IPS-18c (cell line): ENCODE data around the gene NOL4L.
"Not testable (repeated sequence)": the region's sequence is repeated elsewhere in the genome, so short reads cannot be mapped to it uniquely, and the experiment has no call there.

ENCODE experiments used
- H3K4me3 ChIP-seq: 2 replicates; pipeline ENCODE4 v1.7.0; 2013; ENCODE audit warnings: low read depth, mild to moderate bottlenecking, low read length, moderate library complexity; ENCODE audit not compliant: insufficient read depth
- H3K9me3 ChIP-seq: one replicate; pipeline ENCODE4 v1.6.1; 2013; ENCODE audit warnings: mild to moderate bottlenecking, low read length, moderate library complexity; ENCODE audit not compliant: control insufficient read depth, insufficient read depth

The NOL4L gene

DNA sequence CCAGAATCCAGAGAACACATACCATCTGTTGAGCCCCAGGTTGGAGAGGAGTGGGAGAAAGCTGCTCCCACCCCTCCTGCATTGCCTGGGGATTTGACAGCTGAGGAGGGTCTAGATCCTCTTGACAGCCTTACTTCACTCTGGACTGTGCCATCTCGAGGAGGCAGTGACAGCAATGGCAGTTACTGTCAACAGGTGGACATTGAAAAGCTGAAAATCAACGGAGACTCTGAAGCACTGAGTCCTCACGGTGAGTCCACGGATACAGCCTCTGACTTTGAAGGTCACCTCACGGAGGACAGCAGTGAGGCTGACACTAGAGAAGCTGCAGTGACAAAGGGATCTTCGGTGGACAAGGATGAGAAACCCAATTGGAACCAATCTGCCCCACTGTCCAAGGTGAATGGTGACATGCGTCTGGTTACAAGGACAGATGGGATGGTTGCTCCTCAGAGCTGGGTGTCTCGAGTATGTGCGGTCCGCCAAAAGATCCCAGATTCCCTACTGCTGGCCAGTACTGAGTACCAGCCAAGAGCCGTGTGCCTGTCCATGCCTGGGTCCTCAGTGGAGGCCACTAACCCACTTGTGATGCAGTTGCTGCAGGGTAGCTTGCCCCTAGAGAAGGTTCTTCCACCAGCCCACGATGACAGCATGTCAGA, 149.6 kb downstream of the NOL4L start:
- Histone ChIP-seq H3K4me3 (no peak overlapping the region), H3K9me3 (no peaks in the 10 kb centered on the region)

DNA sequence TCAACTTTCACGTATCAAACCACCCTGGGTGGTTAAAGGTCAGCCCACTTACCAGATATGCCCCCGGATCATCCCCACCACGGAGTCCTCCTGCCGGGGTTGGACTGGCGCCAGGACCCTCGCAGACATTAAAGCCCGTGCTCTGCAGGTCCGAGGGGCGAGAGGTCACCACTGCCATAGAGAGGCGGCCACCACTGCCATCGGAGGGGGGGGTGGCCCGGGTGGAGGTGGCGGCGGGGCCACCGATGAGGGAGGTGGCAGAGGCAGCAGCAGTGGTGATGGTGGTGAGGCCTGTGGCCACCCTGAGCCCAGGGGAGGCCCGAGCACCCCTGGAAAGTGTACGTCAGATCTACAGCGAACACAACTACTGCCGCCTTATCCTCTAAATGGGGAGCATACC, 150.7 kb downstream of the NOL4L start:
- Histone ChIP-seq H3K4me3 (no peak overlapping the region), H3K9me3 (no peaks in the 10 kb centered on the region)

DNA sequence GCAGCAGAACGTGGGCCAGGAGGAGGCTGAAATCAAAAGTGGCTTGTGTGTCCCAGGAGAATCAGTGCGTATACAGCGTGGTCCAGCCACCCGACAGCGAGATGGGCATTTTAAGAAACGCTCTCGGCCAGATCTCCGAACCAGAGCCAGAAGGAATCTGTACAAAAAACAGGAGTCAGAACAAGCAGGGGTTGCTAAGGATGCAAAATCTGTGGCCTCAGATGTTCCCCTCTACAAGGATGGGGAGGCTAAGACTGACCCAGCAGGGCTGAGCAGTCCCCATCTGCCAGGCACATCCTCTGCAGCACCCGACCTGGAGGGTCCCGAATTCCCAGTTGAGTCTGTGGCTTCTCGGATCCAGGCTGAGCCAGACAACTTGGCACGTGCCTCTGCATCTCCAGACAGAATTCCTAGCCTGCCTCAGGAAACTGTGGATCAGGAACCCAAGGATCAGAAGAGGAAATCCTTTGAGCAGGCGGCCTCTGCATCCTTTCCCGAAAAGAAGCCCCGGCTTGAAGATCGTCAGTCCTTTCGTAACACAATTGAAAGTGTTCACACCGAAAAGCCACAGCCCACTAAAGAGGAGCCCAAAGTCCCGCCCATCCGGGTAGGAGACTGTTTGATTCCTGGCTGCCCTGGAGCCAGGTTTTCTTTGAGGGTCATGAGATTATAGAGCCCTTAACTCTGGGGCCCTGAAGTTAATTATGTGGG, 151.7 kb downstream of the NOL4L start:
- Histone ChIP-seq H3K9me3 (no peaks in the 10 kb centered on the region), H3K4me3 (no peak overlapping the region)

DNA sequence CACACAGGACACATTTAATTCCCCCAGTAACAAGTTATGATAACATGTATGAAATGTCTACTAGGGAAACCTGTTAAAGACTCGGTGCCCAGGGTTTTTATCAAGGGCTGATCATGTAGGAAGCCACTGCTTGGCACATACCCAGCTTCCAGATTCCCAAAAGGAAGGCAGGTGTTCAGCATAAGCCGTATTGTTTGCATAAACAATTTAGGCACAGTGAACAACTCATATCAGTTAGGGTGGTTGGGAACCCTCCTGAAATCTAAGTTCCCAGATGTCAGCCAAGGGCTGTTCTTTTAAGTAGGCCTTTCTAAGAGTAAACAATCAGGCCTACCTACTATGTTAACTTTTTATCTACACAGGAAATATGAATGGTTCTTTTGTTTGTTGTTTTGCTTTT, 152.9 kb downstream of the NOL4L start:
- Histone ChIP-seq H3K4me3 (no peak overlapping the region), H3K9me3 (no peaks in the 10 kb centered on the region)

DNA sequence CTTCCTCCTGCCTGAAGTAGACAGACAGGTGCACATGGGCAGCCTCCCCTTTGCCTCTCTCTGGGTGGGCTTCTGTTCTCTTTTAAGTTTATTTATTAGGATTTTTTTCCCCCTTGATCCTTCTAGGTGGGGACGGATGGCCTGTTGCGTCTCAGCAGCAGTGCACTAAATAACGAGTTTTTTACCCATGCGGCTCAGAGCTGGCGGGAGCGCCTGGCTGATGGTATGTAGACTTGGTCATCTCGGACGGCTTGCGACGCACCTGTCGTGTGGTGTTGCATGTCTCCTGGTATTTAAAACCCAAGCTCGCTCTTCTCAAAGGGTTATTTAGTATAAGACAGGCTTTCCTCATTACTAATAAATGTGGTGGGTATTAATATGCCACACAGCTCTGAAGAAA, 153.7 kb downstream of the NOL4L start:
- no peaks in the 10 kb centered on the region for H3K9me3 ChIP-seq
- no peak overlapping the region for H3K4me3 ChIP-seq

DNA sequence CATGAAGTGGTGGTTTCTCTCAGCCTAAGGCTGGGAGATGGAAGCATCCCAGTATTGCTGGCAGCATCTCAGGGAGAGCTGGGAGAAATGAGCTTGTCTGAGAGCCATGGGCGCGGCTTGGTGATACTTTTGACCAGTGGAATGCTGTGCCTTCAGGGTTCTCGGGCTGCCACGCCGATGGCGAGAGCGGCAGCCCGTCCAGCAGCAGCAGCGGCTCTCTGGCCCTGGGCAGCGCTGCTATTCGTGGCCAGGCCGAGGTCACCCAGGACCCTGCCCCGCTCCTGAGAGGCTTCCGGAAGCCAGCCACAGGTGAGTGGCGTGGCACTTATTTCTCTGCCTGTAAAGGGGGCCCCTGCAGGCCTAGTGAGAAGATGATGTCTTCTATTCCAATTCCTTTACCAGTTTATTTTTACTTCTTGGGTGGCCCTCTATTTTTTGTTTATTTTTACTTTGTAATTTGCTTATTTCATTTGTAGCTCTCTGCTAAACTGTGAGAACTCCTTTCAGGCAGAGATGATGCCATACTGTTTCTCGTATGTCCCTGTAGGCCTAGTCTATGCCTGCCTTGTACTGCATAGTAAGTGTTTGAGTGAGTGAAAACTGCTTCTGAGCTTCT, 155.3 kb downstream of the NOL4L start:
- H3K9me3 ChIP-seq = no peaks in the 10 kb centered on the region
- H3K4me3 ChIP-seq = no peak overlapping the region

DNA sequence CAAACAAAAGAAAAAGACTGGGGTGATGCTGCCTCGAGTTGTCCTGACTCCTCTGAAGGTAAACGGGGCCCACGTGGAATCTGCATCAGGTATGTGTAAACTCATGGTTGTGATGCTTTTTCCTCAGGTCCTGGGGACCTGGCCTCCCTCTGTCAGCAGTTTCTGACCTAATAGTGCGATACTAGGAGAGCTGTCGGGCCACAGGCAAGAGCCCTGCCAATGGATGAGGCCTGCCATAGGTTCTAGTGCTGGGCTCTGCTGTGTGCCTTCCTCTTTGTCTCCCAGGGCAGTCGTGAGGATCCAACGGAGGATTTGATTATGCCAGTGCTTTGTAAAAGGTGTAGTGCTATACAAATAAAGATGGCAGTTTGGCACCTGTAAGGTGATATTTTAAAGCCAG, 155.8 kb downstream of the NOL4L start:
- H3K4me3 ChIP-seq = no peak overlapping the region
- no peaks in the 10 kb centered on the region for H3K9me3 ChIP-seq

DNA sequence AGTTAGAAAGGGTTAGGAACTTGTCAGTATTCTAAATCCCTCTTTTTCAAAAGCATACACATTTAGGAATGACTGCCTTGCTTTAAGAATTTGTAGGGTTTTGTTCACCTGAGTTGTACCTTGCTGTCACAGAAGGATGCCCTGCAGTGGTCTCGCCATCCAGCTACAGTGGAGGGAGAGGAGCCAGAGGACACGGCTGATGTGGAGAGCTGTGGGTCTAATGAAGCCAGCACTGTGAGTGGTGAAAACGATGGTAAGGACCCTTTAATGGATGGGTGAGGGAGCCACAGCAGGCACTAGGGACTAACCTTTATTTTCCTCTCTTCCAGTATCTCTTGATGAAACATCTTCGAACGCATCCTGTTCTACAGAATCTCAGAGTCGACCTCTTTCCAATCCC, 157.1 kb downstream of the NOL4L start:
- Histone ChIP-seq H3K9me3 (no peaks in the 10 kb centered on the region), H3K4me3 (no peak overlapping the region)

DNA sequence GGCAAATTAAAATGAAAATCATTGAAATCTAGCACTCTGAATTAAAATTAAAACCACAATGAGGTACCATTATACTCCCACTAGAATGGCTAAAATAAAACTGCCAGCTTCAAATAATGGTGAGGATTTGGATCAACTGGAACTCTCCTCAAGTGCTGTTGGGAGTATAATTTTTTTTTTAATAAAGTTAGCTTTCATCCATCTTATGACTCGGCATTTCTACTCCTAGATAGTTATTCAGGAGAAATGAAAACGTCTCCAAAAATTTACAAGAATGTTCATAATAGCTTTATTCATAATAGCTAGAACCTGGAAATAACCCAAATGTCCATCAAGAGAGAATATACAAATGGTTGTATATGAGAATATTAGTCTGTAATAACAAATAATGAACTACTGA, 163.8 kb downstream of the NOL4L start:
- Histone ChIP-seq H3K4me3 (no peak overlapping the region), H3K9me3 (no peaks in the 10 kb centered on the region)

DNA sequence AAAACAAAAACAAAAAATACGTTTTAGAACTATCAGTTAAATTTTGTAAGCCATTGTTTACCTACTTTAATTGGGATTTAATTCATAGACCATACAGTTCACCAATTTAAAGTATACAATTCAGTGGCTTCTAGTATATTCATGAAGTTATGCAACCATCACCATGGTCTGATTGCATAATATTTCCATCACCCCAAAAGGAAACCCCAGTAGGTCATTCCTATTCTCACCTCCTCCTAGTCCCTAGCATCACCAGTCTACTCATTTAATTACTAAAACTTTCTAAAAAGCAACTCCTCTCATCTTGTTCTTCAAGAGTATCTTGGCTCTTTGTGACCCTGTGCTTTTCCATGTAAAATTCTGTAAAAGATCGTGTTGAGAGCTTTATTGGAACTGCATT, 166.8 kb downstream of the NOL4L start:
- no peak overlapping the region for H3K4me3 ChIP-seq
- H3K9me3 ChIP-seq = no peaks in the 10 kb centered on the region

DNA sequence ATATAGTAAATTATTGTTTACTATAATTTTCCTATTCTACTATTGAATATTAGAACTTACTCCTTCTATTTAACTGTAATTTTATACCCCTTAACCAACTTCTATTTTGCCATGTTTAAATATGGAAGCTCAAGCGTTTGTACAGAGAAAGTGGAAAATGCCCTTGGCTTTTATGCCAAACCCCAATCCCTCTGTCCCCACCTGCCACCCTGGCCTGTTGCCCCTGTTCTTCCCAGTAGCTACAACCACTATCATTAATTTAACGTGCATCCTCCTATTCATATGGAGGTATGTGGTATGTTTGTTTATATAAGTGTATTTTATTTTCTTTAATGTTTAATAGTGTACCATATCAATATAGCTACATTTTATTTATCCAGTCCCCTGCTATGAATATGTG, 168.9 kb downstream of the NOL4L start:
- Histone ChIP-seq H3K4me3 (no peak overlapping the region), H3K9me3 (no peaks in the 10 kb centered on the region)

DNA sequence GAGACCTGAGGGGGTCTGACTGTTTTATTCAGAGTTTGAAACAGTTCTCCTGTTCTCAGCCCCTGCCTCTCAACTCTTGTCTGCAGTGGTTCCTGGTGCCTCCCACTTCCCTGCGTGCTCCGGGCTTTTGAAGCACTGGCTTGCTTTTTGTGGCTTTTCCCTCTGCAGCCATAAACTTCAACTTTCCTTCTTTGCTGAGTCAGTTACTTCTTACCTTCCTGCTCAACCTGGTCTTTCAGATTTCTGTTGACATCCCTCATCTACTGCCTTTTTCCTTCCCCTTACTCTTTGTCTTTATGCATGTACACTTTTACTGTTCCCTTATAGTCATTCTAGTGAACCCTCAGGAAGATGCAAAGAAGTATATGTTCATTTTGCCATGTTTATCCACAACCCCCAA, 169.6 kb downstream of the NOL4L start:
- Histone ChIP-seq H3K4me3 (no peak overlapping the region), H3K9me3 (no peaks in the 10 kb centered on the region)

DNA sequence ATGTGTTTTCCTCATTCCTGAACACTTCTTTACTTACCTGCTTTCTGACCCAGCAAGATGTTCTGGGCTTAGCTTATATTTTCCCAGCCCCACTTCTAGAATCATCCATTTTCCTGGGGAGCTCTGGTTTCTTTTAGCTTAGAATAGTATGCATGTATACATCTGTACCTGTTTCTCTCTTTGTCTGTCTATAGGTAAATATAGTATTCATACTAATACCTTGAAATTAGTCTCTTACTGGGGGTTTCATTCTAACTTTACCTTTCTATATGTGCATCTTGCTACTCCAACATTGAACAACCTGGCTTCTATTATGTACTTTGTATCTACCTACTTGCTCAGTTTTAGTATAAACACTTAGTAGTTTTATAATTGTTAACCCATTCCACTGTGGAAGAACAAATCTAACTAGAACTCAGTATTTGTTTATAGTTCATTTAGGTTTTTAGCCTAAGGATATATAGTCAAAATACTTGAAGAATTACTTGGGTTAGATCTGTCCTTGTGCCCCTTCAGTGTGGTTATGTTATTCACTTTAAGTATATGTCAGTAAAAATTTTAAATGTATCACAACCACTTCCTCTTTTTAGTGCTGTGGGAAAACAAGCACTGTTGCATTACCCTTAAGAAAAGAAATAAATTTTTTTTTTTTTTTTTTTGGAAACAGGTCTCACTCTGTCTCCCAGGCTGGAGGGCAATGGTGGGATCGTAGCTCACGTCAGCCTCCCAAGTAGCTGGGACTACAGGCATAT, 173.0 kb downstream of the NOL4L start:
- Histone ChIP-seq H3K4me3 (no peak overlapping the region), H3K9me3 (no peaks in the 10 kb centered on the region)

DNA sequence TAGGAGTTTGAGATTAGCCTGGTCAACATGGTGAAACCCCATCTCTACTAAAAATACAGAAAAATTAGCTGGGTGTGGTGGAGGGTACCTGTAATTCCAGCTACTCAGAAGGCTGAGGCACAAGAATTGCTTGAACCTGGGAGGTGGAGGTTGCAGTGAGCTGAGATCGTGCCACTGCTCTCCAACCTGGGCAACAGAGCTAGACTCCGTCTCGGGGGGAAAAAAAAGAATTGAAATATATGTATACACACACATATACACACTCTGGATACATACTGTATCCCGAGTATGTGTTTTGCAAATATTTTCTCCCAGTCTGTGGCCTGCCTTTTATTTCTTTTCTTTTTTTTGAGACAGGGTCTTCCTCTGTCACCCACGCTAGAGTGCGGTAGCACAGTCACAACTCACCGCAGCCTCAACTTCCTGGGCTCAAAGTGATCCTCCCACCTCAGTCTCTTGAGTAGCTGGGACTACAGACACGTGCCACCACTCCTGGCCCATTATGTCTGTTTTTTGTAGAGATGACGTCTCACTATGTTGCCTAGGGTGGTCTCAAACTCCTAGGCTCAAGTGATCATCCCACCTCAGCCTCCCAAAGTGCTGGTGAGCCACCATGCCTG, 177.9 kb downstream of the NOL4L start:
- not testable (repeated sequence) for H3K9me3 ChIP-seq, H3K4me3 ChIP-seq

DNA sequence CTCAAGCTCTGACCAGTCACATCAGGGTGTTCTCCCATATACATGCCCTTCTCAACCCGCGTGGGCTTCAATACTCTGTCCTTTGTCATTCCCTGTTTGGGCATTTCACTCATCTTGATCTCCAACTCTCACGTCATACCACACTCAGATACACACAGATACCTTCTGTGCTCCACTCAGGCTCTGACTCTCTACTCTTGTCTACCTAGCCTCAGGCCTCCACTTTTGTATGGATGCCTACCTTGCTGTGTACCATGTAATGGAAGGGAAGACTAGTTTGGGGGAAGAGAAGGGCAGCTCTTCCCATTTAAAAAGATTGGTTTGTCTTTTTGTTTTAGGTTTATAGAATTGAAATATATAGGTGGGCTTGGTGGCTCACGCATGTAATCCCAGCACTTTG, 178.4 kb downstream of the NOL4L start:
- no peaks in the 10 kb centered on the region for H3K9me3 ChIP-seq
- no peak overlapping the region for H3K4me3 ChIP-seq

DNA sequence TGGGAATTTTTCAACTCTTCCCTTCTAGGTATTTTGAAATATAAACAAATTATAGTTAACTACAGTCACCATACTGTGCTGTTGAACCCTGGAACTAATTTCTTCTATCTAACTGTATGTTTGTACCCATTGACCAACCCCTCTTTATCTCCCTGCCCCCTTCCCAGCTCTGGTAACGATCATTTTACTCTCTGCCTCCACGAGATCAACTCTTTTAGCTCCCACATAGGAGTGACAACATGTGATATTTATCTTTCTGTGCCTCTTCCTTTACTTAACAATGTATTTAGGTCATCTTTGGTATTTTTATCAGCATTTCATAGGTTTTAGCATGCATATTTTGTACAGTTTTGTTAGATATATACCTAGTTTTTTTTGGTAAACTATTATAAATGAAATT, 181.1 kb downstream of the NOL4L start:
- Histone ChIP-seq H3K4me3 (no peak overlapping the region), H3K9me3 (no peaks in the 10 kb centered on the region)

DNA sequence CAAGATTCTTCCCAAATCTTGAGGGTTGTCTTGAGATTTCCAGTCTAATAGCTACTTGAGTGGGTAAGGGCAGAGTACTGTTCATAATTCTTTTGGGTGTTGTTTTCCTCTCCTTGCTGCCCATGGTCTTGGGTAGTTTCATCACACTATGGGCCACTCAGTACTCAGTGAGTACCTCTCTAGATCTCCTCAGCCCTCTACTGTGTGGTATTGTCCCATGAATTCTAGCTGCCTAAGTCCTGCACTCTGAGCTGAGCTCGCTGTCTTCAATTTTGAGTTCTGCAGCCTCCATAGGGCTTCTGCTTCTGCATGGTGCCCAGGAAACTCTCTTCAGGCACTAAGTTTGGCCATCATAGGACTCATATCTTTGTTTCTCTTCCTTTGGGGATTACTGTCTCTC, 184.7 kb downstream of the NOL4L start:
- Histone ChIP-seq H3K9me3 (no peaks in the 10 kb centered on the region), H3K4me3 (no peak overlapping the region)
